GM21367 (cell line): ENCODE data around the gene PLXNB2.

Experiments
- ATAC-seq: cut with Tn5 transposase; IDR thresholded peaks from one replicate; pipeline ENCODE4 v1.9.1; 2021; ENCODE audit not compliant: unreplicated experiment

PLXNB2 gene

DNA sequence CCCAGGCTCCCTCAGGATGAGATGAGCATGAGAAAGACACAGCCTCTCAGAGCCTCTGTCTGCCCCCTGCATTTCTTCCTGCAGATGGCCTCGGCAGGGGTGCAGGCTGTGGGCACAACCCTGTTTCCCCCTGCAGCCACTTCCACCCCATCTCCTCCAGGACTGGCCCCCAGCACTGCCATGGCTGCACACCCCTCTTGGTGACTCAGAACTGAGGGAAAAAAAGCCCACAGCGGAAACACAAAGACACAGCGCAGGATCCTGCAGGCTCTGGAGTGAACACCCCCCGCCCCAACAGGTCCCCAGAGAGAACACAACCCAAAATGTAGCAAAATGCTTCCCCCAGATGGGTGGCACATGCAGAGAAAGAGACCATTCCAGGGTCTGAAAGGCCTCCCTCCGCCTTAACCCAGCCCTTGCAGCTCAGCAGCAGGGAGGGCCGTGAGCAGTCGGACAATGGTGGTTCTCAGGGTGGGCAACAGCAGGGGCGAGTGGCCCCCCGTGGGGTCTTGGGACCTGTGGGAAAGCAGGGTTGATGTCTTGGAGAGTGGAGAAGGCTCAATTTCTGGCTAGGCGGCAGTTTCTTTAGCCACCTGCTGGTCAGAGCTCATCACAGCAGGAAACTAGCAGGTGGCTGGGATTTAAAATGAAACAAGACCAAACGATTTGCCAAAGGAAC lies 70.6 kb downstream of the PLXNB2 start:
- no peak for ATAC-seq

- ATAC-seq = no peak
These were observed 74.2 kb downstream of the PLXNB2 start for GRCh38 chr22:50233223-50233622.

- no peak for ATAC-seq
These were observed 74.8 kb downstream of the PLXNB2 start for GRCh38 chr22:50232481-50233151.

DNA sequence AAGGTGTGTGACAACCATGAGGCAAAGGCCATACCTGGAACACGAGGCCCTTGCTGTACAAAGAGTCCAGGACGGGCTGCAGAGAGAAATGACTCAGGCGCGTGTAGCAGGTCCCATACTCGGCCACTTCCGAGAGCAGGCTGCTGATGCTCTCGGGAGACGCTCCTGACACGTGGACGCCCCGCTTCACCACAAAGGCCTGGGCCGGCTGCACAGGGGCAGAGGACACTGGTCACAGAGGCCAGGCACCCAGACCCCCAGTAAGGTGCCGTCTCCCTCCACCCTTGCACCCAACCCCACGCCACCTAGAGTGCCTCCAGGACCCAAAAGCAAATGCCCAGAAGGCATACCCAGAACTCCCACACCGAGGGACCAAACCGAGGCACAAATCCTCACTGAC lies 78.1 kb downstream of the PLXNB2 start:
- ATAC-seq = no peak

- ATAC-seq = no peak
These were observed 79.1 kb downstream of the PLXNB2 start for GRCh38 chr22:50228366-50228765.

DNA sequence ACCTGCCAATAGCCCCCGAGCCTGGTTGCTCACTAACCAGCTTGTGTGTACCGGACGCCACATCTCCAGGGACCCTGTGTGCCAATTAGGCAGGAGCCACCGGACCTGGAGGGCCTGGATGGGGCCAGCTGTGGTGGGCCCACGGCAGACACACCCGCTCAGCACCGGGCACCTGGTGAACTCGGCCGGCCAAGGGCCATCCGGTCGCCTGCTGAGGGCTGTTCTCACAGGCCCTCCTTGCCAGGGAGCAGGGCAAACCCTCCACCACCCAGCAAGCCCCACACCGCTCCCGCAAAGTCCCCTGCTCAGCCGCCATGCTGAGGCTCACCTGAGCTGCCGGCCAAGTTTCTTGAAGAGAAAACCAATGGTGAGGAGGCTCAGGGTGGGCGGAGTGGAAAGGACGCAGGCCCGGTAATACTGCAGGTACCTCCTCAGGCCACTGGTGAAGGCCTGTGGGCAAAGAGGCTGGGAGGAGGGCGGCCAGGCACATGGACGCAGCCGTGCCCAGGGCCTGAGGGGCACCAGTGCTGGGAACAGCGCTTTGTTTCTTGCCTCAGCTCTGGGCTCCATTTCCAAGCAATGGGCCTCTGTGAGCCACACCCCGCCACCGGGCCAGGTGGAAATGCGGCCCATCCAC lies 79.7 kb downstream of the PLXNB2 start:
- no peak for ATAC-seq

GRCh38 chr22:50226875-50227165 lies 80.6 kb downstream of the PLXNB2 start:
- ATAC-seq = no peak

GRCh38 chr22:50226063-50226874 lies 81.2 kb downstream of the PLXNB2 start:
- ATAC-seq = no peak

DNA sequence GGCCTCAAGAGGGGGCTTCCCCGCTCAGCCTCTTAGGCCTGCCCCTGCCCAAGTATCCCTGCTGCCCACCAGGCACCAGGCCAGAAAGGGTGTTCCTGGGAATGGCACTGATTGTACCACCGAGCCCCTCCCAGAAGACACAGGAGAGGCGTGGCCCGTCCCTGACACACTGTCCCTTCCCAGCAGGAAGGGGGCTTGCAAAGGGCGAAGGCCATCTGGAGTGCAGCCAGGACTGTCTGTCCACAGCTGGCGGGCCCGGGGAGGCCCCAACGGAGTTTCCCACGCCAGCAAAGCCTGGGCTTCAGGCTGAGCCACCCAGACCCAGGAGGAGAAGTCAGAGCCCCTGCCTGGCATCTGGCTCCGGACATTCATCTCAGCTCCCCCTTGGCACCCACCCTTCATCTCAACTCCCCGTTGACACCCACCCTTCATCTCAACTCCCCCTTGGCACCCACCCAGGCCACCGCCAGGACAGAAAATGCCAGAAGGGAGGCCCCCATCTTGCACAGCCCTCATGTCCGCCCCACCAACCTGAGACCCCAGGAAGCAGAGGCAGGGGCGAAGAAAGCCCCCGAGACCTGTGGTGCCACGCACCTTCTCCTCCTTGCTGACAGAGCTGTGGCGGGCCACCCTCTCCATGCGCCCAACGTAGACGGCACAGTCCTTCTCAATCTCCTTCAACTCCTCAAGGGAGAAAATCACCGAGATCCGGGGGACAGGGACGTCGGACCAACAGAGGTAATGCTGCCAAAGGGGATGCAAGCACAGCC lies 82.1 kb downstream of the PLXNB2 start:
- no peak for ATAC-seq
